NCI-H524 (cell line): Measurements from ENCODE around the gene PCDHGA8.
"Not testable (repeated sequence)": the region's sequence is repeated elsewhere in the genome, so short reads cannot be mapped to it uniquely, and the experiment has no call there.

ENCODE experiments used
- DNase-seq, 2 experiments: peaks; one replicate each; lab custom pipeline; 2025; lab: John Stamatoyannopoulos, UW

Gene PCDHGA8

DNA sequence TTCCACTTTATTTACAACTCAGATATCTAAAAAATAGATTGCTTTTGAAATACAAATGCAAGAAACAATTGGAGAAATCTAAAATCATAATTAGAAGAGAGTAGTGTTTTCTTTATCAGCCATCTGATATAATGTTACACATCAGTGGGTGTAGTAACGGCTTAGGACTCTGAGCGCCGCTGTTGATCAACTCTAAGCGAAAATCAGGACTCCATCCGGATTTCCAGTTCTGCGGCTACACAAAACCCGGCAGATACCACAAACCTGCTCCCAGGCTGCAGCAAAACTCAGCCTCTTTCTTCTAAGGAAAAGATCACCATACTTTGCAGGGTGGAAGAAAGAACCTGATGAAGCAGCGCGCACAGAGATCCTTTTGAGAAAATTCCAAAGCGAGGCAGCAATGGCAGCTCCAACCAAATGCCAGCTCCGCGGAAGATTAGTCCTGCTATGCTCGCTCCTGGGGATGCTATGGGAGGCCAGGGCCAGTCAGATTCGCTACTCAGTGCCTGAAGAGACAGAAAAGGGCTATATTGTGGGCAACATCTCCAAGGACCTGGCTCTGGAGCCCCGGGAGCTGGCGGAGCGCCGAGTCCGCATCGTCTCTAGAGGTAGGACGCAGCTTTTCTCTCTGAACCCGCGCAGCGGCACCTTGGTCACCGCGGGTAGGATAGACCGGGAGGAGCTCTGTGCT, 10.3 kb downstream of the PCDHGA8 start, which contains the start of gene PCDHGA9:
Gene PCDHGA9, plus strand, starts transcription at position 226 of the 691 bp plus-strand sequence. Its CDS starts 175 bp downstream, at position 401.
- peak in 1 of 2 experiments; percentile 15 for DNase-seq

DNA sequence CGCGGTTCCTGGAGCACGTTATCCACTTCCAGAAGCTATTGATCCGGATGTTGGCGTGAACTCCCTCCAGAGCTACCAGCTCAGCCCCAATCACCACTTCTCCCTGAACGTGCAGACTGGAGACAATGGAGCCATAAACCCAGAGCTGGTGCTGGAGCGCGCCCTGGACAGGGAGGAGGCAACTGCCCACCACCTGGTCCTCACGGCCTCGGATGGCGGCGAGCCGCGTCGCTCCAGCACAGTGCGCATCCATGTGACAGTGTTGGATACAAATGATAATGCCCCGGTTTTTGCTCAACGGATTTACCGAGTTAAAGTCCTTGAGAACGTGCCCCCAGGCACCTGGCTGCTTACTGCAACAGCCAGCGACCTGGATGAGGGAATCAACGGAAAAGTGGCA, 11.0 kb downstream of the PCDHGA8 start:
- DNase-seq = no peak

DNA sequence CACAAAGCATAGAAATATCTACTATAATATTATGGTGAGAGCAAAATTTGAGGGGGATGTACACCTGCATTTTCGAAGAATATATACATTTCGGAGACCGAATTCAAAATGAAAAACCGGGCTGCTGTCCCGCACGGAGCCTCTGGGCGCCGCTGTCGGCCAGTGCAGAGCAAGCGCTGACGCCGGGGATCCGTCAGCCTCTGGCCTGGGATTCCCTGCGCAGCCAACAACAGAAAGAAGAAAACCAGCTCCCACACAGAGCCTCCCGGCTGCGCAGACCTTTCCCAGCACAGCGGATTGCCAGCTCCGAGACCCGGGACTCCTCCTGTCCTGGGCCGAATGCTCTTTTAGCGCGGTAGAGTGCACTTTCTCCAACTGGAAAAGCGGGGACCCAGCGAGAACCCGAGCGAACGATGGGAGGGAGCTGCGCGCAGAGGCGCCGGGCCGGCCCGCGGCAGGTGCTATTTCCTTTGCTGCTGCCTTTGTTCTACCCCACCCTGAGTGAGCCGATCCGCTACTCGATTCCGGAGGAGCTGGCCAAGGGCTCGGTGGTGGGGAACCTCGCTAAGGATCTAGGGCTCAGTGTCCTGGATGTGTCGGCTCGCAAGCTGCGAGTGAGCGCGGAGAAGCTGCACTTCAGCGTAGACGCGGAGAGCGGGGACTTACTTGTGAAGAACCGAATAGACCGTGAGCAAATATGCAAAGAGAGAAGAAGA, 15.5 kb downstream of the PCDHGA8 start, which contains the start of gene PCDHGB6:
Gene PCDHGB6, plus strand, starts transcription at position 232 of the 716 bp plus-strand sequence. Its CDS starts 182 bp downstream, at position 414.
- DNase-seq = not testable (repeated sequence)

DNA sequence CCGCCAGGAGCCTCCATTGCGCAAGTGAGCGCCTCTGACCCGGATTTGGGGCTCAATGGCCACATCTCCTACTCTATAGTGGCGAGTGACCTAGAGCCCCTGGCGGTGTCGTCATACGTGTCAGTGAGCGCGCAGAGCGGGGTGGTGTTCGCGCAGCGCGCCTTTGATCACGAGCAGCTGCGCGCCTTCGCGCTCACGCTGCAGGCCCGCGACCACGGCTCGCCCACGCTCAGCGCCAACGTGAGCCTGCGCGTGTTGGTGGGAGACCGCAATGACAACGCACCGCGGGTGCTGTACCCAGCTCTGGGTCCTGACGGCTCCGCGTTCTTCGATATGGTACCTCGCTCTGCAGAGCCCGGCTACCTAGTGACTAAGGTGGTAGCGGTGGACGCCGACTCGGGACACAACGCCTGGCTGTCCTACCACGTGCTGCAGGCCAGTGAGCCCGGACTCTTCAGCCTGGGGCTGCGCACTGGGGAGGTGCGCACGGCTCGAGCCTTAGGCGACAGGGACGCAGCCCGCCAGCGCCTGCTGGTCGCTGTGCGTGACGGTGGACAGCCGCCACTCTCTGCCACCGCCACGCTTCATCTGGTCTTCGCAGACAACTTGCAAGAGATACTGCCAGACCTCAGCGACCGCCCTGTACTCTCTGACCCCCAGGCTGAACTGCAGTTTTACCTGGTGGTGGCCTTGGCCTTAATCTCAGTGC, 17.3 kb downstream of the PCDHGA8 start:
- DNase-seq = no peak

DNA sequence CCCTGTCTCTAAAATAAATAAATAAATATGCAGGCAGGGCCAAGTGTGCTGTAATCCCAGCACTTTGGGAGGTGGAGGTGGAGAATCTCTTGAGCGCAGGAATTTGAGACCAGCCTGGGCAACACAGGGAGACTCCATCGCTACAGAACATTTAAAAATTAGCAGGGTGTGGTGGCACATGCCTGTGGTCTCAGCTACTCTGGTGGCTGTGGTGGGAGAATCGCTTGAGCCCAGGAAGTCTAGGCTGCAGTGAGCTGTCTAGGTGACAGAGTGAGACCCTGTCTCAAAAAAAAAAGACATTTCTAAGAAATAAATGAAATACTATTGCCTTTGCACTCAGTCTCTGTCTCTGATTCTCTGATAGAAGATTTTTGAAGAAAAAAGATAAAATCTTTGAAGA, 19.1 kb downstream of the PCDHGA8 start:
- DNase-seq = no peak

DNA sequence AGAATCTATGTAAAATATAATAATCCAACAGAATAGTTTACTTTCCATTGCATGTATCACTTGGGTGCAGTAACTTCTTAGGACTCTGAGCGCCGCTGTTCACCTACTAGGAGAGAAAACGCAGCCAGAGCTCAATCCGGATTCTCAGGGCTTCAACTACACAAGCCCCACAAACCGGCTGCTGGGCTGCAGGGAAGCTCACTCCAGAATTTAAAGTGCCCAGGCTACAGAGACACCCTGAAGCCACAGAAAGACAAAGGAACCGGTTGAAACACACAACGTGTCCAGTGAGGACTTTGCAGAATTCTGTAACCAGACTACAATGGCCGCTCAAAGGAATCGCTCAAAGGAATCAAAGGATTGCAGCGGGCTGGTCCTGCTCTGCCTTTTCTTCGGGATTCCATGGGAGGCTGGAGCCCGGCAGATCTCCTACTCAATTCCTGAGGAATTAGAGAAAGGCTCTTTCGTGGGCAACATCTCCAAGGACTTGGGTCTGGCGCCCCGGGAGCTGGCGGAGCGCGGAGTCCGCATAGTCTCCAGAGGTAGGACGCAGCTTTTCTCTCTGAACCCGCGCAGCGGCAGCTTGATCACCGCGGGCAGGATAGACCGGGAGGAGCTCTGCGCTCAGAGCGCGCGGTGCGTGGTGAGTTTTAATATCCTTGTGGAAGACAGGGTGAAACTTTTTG, 20.6 kb downstream of the PCDHGA8 start, which contains the start of gene PCDHGA10:
Gene PCDHGA10, plus strand, starts transcription at position 134 of the 686 bp plus-strand sequence. Its CDS starts 189 bp downstream, at position 323.
- DNase-seq = peak; percentile 9 to 42

DNA sequence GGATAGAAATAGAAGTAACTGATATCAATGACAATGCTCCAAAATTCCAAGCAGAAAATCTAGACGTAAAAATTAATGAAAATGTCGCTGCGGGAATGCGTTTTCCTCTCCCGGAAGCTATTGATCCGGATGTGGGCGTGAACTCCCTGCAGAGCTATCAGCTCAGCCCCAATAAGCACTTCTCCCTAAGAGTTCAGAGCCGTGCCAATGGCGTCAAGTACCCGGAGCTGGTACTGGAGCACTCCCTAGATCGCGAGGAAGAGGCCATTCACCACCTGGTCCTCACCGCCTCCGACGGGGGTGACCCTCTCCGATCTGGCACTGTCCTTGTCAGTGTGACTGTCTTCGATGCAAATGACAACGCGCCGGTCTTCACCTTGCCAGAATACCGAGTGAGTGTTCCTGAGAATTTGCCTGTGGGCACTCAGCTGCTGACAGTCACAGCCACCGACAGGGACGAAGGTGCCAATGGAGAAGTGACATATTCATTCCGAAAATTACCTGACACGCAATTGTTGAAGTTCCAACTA, 21.2 kb downstream of the PCDHGA8 start:
- DNase-seq = no peak

DNA sequence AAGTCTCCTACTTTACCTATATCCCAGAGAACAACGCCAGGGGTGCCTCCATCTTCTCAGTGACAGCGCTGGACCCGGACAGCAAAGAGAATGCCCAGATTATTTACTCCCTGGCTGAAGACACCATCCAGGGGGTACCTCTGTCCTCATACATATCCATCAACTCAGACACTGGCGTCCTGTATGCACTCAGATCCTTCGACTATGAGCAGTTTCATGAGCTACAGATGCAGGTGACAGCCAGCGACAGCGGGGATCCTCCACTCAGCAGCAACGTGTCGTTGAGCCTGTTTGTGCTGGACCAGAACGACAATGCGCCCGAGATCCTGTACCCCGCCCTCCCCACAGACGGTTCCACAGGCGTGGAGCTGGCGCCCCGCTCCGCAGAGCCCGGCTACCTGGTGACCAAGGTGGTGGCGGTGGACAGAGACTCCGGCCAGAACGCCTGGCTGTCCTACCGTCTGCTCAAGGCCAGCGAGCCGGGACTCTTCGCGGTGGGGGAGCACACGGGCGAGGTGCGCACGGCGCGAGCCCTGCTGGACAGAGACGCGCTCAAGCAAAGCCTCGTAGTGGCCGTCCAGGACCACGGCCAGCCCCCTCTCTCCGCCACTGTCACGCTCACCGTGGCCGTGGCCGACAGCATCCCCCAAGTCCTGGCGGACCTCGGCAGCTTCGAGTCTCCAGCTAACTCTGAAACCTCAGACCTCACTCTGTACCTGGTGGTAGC, 22.3 kb downstream of the PCDHGA8 start:
- not testable (repeated sequence) for DNase-seq

DNA sequence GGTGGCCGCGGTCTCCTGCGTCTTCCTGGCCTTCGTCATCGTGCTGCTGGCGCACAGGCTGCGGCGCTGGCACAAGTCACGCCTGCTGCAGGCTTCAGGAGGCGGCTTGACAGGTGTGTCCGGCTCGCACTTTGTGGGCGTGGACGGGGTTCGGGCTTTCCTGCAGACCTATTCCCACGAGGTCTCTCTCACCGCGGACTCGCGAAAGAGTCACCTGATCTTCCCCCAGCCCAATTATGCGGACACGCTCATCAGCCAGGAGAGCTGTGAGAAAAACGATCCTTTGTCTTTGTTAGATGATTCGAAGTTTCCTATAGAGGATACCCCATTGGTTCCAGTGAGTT, 22.8 kb downstream of the PCDHGA8 start:
- not testable (repeated sequence) for DNase-seq

DNA sequence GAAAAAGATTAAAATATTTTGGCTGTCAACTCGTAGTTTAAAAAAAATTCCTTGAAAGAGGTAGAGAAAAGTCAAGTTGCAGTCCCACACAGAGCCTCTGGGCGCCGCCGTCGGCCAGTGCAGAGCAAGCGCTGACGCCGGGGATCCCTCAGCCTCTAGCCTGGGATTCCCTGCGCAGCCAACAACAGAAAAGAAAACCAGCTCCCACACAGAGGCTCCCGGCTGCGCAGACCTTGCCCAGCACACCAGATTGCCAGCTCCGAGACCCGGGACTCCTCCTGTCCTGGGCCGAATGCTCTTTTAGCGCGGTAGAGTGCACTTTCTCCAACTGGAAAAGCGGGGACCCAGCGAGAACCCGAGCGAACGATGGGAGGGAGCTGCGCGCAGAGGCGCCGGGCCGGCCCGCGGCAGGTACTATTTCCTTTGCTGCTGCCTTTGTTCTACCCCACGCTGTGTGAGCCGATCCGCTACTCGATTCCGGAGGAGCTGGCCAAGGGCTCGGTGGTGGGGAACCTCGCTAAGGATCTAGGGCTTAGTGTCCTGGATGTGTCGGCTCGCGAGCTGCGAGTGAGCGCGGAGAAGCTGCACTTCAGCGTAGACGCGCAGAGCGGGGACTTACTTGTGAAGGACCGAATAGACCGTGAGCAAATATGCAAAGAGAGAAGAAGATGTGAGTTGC, 25.2 kb downstream of the PCDHGA8 start, which contains the start of gene PCDHGB7:
Gene PCDHGB7, plus strand, starts transcription at position 184 of the 679 bp plus-strand sequence. Its CDS starts 183 bp downstream, at position 367.
- DNase-seq = peak; percentile 74 to 80

DNA sequence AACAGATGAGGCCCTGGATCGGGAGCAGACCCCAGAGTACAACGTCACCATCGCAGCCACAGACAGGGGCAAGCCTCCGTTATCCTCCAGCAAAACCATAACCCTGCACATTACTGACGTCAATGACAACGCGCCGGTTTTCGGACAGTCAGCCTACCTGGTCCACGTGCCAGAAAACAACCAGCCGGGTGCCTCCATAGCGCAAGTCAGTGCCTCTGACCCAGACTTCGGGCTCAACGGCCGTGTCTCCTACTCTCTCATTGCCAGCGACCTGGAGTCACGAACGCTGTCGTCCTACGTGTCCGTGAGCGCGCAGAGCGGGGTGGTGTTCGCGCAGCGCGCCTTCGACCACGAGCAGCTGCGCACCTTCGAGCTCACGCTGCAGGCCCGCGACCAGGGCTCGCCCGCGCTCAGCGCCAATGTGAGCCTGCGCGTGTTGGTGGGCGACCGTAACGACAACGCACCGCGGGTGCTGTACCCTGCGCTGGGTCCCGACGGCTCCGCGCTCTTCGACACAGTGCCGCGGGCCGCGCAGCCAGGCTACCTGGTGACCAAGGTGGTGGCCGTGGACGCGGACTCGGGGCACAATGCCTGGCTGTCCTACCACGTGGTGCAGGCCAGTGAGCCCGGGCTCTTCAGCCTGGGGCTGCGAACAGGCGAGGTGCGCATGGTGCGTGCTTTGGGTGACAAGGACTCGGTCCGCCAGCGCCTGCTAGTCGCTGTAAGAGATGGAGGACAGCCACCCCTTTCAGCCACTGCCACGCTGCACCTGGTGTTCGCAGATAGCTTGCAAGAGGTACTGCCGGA, 26.8 kb downstream of the PCDHGA8 start:
- DNase-seq = no peak

DNA sequence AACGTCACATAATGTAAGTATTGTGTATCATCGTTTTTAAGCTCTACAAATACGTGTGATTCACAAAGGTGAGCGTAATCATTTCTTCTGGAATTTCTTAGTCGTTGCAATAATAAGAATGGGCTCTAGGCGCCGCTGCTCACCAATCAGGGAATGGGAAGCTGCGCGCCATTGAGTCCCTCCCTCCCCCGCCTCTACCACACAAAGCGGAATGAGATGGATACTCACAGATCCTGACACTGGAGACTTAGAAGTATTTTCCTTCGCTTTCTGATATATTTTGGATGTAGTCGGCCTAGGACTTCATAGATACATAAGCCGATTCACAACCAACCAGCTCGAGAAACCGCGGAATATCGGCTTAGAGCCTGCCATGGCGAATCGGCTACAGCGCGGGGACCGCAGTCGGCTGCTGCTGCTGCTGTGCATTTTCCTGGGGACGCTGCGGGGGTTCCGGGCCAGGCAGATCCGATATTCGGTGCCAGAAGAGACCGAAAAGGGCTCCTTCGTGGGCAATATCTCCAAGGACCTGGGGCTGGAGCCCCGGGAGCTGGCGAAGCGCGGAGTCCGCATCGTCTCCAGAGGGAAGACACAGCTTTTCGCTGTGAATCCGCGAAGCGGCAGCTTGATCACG, 28.5 kb downstream of the PCDHGA8 start, which contains the start of gene PCDHGA11:
Gene PCDHGA11, plus strand, starts transcription at position 197 of the 634 bp plus-strand sequence. Its CDS starts 177 bp downstream, at position 374.
- DNase-seq = no peak

DNA sequence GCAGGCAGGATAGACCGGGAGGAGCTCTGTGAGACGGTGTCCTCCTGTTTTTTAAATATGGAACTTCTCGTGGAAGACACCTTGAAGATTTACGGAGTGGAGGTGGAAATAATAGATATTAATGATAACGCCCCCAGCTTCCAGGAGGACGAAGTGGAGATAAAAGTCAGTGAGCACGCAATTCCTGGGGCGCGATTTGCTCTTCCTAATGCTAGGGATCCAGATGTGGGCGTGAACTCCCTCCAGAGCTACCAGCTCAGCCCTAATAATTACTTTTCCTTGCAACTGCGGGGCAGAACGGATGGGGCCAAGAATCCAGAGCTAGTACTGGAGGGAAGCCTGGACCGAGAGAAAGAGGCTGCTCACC, 29.0 kb downstream of the PCDHGA8 start:
- DNase-seq = no peak

DNA sequence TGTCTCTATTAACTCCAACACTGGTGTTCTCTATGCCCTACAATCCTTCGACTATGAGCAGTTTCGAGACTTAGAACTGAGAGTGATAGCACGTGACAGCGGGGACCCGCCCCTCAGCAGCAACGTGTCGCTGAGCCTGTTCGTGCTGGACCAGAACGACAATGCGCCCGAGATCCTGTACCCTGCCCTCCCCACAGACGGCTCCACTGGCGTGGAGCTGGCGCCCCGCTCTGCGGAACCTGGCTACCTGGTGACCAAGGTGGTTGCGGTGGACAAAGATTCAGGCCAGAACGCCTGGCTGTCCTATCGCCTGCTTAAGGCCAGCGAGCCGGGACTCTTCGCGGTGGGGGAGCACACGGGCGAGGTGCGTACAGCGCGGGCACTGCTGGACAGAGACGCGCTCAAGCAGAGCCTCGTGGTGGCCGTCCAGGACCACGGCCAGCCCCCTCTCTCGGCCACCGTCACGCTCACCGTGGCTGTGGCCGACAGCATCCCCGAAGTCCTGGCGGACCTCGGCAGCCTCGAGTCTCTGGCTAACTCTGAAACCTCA, 30.4 kb downstream of the PCDHGA8 start:
- no peak for DNase-seq

DNA sequence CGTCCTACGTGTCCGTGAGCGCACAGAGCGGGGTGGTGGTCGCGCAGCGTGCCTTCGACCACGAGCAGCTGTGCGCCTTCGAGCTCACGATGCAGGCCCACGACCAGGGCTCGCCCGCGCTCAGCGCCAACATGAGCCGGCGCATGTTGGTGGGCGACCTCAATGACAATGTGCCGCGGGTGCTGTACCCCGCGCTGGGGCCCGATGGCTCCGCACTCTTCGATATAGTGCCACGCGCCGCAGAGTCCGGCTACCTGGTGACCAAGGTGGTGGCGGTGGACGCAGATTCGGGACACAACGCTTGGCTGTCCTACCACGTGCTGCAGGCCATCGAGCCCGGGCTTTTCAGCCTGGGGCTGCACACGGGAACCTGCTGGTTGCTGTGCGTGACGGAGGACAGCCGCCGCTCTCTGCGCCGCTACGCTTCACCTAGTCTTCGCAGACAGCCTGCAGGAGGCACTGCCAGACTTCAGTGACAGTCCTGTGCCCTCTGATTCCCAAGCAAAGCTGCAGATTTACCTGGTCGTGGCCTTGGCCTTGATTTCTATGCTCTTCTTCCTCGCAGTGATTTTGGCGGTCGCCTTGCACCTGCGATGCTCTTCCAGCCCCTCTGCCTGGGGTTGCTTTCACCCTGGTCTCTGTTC, 35.5 kb downstream of the PCDHGA8 start:
- DNase-seq = no peak

DNA sequence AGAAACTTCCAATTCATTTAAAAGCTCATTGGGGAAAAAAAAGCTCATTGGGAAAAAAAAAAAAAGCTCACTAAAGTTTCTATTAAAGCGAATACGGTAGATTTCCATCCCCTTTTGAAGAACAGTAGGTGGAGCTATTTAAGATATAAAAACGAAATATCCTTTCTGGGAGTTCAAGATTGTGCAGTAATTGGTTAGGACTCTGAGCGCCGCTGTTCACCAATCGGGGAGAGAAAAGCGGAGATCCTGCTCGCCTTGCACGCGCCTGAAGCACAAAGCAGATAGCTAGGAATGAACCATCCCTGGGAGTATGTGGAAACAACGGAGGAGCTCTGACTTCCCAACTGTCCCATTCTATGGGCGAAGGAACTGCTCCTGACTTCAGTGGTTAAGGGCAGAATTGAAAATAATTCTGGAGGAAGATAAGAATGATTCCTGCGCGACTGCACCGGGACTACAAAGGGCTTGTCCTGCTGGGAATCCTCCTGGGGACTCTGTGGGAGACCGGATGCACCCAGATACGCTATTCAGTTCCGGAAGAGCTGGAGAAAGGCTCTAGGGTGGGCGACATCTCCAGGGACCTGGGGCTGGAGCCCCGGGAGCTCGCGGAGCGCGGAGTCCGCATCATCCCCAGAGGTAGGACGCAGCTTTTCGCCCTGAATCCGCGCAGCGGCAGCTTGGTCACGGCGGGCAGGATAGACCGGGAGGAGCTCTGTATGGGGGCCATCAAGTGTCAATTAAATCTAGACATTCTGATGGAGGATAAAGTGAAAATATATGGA, 38.1 kb downstream of the PCDHGA8 start, which contains the start of gene PCDHGA12:
Gene PCDHGA12, plus strand, starts transcription at position 176 of the 782 bp plus-strand sequence. Its CDS starts 253 bp downstream, at position 429.
- no peak for DNase-seq

DNA sequence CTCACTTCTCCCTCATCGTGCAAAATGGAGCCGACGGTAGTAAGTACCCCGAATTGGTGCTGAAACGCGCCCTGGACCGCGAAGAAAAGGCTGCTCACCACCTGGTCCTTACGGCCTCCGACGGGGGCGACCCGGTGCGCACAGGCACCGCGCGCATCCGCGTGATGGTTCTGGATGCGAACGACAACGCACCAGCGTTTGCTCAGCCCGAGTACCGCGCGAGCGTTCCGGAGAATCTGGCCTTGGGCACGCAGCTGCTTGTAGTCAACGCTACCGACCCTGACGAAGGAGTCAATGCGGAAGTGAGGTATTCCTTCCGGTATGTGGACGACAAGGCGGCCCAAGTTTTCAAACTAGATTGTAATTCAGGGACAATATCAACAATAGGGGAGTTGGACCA, 38.9 kb downstream of the PCDHGA8 start:
- DNase-seq = no peak
